ENCODE data around the gene UNC5C.

The UNC5C gene

DNA sequence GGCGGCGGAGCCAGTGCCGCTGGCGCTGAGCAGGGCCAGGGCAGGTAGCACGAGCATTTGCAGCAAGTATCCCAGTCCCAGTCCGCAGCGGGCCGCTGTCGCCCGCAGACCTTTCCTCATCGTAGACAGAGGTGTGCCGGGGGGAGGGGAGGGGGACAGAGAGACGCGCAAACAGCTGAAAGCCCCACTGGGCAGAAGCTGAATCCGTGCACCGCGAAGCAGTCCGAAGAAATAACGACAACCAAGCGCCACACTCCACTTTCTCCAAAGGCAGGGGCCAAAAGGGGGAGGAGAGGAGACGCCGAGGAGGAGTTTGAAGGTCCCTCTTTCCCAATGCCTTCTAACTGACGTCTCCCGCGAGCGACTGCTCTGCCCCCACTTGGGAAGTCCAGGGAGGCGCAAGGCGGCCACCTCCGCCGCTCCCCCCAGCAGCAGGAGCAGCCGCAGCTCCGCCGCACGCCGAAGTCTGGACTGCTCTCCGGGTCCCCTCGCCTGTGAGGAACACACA, at the start of gene UNC5C:
Gene UNC5C (minus strand): TSS at position 236 of the 508 bp plus-strand sequence.
- peaks cover 11% of the 10 kb centered on the region for H3K27me3 Mint-ChIP-seq

GRCh38 chr4:95596676-95597075, 47.9 kb upstream of the UNC5C start:
- peaks cover 12% of the 10 kb centered on the region for H3K9me3 Mint-ChIP-seq

More for the DNA sequence above, at the start of gene UNC5C:
- Mint-ChIP-seq H3K27ac (ENCODE audit: low read depth) (no peak within 1 kb of the TSS), H3K4me1 (no peaks in the 10 kb centered on the region), H3K4me3 (peak within 1 kb of the TSS; percentile 45), H3K9me3 (no peaks in the 10 kb centered on the region), H3K36me3 (ENCODE audit: insufficient read depth) (no peaks in the 10 kb centered on the region)
- ATAC-seq (replicated peaks; ENCODE audit: extremely low read depth, poor library complexity, severe bottlenecking): no peak
- no peak for DNase-seq (ENCODE audit: low spot score in 2 of 2)

DNA sequence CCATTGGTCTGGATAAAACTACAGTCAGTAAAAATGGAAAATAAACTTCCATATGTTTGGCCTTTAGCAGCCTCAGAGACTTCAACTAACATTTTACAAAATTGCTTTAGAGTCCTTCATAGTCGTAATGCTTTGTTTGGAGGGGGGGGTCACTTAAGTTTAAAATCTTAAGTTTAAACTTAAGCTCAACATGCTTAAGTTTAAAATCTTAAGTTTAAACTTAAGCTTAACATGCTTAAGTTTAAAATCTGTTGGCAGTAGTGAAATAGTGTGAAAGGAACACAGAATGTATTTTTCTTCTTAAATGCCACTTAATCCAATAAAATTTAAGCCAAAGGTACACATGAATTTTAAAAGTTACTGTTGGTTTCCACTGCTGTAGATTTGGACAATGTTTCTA, 45.9 kb upstream of the UNC5C start:
- no peaks in the 10 kb centered on the region for H3K4me1 Mint-ChIP-seq
- no peak overlapping the region for H3K4me3 Mint-ChIP-seq
- DNase-seq (ENCODE audit: low spot score in 2 of 2) (no peak), ATAC-seq (replicated peaks; ENCODE audit: extremely low read depth, poor library complexity, severe bottlenecking) (no peak)
- H3K27ac Mint-ChIP-seq (ENCODE audit: low read depth): no peak overlapping the region
- no peaks in the 10 kb centered on the region for H3K27me3 Mint-ChIP-seq
- peaks cover 6% of the 10 kb centered on the region for H3K9me3 Mint-ChIP-seq
- H3K36me3 Mint-ChIP-seq (ENCODE audit: insufficient read depth): no peaks in the 10 kb centered on the region

More at GRCh38 chr4:95596676-95597075, 47.9 kb upstream of the UNC5C start:
- Mint-ChIP-seq H3K27ac (ENCODE audit: low read depth) (no peak overlapping the region), H3K4me1 (no peaks in the 10 kb centered on the region), H3K27me3 (no peaks in the 10 kb centered on the region), H3K4me3 (no peak overlapping the region), H3K36me3 (ENCODE audit: insufficient read depth) (no peaks in the 10 kb centered on the region)
- ATAC-seq (replicated peaks; ENCODE audit: extremely low read depth, poor library complexity, severe bottlenecking) (no peak), DNase-seq (ENCODE audit: low spot score in 2 of 2) (no peak)

DNA sequence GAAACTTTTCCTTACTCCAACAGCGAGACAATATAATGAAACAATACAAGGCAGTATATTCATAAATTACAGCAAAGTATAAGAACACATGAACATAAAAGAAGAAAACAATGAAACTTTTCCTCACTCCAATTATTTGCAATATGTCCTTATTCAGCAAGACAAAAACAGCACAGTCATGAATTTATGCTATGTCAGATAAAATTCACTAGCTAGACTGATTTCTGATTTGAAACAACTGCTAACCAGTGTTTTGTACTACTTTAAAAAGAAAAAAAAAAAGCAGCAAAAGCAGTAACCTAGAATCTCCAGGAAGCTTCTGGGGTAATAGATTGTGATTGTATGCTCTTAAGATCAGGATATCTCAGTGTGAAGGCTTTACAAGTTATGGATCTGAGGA, 45.2 kb upstream of the UNC5C start:
- Mint-ChIP-seq H3K4me1 (no peaks in the 10 kb centered on the region), H3K9me3 (peaks cover 6% of the 10 kb centered on the region), H3K27ac (ENCODE audit: low read depth) (no peak overlapping the region), H3K36me3 (ENCODE audit: insufficient read depth) (no peaks in the 10 kb centered on the region), H3K4me3 (no peak overlapping the region), H3K27me3 (no peaks in the 10 kb centered on the region)
- no peak for ATAC-seq (replicated peaks; ENCODE audit: extremely low read depth, poor library complexity, severe bottlenecking)
- no peak for DNase-seq (ENCODE audit: low spot score in 2 of 2)

GRCh38 chr4:95591278-95591677, 42.5 kb upstream of the UNC5C start:
- DNase-seq (ENCODE audit: low spot score in 2 of 2) (no peak), ATAC-seq (replicated peaks; ENCODE audit: extremely low read depth, poor library complexity, severe bottlenecking) (no peak)
- Mint-ChIP-seq H3K36me3 (ENCODE audit: insufficient read depth) (no peaks in the 10 kb centered on the region), H3K27me3 (no peaks in the 10 kb centered on the region), H3K9me3 (peaks cover 6% of the 10 kb centered on the region), H3K4me3 (no peak overlapping the region), H3K27ac (ENCODE audit: low read depth) (no peak overlapping the region), H3K4me1 (no peaks in the 10 kb centered on the region)

- ATAC-seq (replicated peaks; ENCODE audit: extremely low read depth, poor library complexity, severe bottlenecking) (no peak), DNase-seq (ENCODE audit: low spot score in 2 of 2) (no peak)
- Mint-ChIP-seq H3K9me3 (peaks cover 6% of the 10 kb centered on the region), H3K4me1 (no peaks in the 10 kb centered on the region), H3K27me3 (no peaks in the 10 kb centered on the region), H3K4me3 (no peak overlapping the region), H3K36me3 (ENCODE audit: insufficient read depth) (no peaks in the 10 kb centered on the region), H3K27ac (ENCODE audit: low read depth) (no peak overlapping the region)
Observed at GRCh38 chr4:95590615-95591014, 41.8 kb upstream of the UNC5C start.

DNA sequence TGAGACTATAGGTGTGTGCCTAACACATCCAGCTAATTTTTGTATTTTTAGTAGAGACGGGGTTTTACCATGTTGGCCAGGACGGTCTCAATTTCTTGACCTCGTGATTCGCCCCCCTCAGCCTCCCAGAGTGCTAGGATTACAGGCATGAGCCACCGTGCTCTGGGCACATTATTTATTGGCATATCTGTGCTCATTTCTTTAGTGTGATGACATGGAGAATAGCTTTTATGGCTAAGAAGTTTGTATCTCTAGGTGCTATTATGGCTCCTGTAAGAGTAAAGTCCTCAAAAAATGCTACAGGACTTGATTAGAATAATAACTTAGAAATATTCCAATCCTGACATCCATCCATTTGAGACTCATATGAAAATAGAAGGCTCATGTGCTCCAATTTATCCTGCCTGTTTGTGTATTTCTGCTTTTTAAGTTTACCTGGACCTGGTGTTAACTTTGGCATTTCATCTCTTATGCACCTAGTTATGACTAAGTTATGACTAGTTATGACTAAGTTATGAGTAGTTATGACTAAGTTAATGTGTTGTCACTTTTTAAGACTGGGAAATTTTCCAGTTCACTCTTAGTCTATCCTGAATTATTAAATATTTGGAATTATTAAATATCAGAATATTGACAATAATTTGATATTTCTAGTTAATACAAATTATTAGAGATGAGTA, 36.4 kb upstream of the UNC5C start:
- H3K4me1 Mint-ChIP-seq: no peaks in the 10 kb centered on the region
- H3K9me3 Mint-ChIP-seq: peaks cover 6% of the 10 kb centered on the region
- H3K4me3 Mint-ChIP-seq: no peak overlapping the region
- H3K27me3 Mint-ChIP-seq: no peaks in the 10 kb centered on the region
- no peaks in the 10 kb centered on the region for H3K36me3 Mint-ChIP-seq (ENCODE audit: insufficient read depth)
- H3K27ac Mint-ChIP-seq (ENCODE audit: low read depth): no peak overlapping the region
- ATAC-seq (replicated peaks; ENCODE audit: extremely low read depth, poor library complexity, severe bottlenecking) (no peak), DNase-seq (ENCODE audit: low spot score in 2 of 2) (no peak)

DNA sequence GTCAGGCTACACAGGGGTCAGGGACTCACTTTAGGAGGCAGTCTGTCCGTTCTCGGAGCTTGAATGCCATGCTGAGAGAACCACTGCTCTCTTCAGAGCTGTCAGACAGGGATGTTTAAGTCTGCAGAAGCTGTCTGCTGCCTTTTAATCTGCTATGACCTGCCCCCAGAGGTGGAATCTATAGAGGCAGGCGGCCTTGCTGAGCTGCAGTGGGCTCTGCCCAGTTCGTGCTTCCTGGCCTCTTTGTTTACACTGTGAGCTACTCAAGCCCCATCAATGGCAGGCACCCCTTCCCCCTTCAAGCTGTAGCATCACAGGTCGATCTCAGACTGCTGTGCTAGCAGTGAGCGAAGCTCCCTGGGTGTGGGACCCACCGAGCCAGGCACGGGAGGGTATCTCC, 31.5 kb upstream of the UNC5C start:
- Mint-ChIP-seq H3K9me3 (peaks cover 22% of the 10 kb centered on the region), H3K27me3 (no peaks in the 10 kb centered on the region), H3K36me3 (ENCODE audit: insufficient read depth) (no peaks in the 10 kb centered on the region), H3K4me3 (no peak overlapping the region), H3K4me1 (no peaks in the 10 kb centered on the region), H3K27ac (ENCODE audit: low read depth) (no peak overlapping the region)
- ATAC-seq (replicated peaks; ENCODE audit: extremely low read depth, poor library complexity, severe bottlenecking) (no peak), DNase-seq (ENCODE audit: low spot score in 2 of 2) (no peak)

DNA sequence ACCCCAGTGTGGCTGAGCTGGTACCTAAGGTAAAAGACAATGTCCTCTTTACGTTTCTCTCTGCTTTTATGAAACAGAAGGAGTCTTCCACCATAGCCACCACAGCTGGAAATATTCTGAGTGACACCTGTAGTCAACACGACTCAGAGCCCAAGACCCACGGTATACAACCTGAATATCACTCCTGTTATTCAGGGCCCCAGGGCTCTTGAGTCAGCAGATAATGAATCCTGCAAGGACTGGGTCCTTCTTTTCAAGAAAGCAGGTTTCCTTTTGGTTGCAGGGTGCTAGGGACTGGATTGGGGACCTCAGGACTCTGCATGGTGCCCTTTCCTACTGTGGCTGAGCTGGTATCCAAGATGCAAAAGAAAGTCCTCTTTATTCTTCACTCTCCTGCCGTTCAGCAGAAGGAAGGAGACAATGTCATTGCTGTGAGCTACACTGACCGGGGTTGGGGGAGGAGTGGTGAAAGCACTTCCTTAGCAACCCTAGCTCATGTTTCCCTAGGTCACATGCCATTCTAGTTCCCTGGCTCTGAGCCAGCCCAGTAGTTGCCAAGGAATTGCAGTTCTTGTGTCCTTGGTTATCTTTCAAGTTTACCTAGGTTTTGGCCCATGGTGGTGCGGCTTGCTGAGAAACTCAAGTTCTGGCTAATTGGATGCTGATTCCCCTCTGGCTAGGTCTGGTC, 23.7 kb upstream of the UNC5C start:
- Mint-ChIP-seq H3K27me3 (no peaks in the 10 kb centered on the region), H3K4me1 (no peaks in the 10 kb centered on the region), H3K27ac (ENCODE audit: low read depth) (no peak overlapping the region), H3K9me3 (peaks cover 21% of the 10 kb centered on the region), H3K4me3 (no peak overlapping the region), H3K36me3 (ENCODE audit: insufficient read depth) (peaks cover 2% of the 10 kb centered on the region)
- ATAC-seq (replicated peaks; ENCODE audit: extremely low read depth, poor library complexity, severe bottlenecking) (no peak), DNase-seq (ENCODE audit: low spot score in 2 of 2) (no peak)

- Mint-ChIP-seq H3K4me3 (no peak overlapping the region), H3K9me3 (peaks cover 18% of the 10 kb centered on the region)
Observed at GRCh38 chr4:95571577-95571976, 22.8 kb upstream of the UNC5C start.

DNA sequence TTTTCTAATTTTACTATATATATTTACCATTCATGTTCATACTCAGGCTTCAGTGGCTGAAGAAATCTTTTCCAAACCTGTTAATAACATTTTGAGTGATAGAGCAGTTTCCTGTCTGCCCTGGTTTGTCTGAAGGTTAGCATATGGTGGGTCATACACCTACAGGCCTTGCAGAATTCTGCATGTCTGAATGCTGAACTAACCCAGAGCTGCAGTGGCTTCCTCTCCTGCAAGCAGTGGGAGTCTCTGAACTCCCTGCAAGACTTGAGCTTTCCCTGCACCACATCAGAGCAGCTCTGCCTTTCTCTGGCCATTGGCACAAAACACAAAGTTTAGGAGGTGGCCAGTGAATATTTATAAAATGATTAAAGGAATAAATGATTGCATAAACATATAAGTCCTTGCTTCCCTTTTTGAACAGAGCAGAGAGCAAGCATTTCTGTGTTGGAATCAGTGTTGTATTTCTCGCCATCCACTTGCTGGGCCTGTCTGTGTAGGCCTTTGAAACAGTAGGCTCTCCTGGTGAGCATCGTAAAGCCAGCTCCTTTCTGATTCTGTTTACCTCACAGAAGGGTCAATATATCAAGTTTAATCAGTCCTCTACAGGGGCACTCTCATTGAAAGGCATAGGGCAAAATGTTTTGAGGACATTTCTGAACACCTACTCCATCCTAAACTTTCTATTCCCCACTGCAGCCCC, 15.0 kb upstream of the UNC5C start:
- Mint-ChIP-seq H3K4me1 (no peaks in the 10 kb centered on the region), H3K27ac (ENCODE audit: low read depth) (no peak overlapping the region), H3K9me3 (peaks cover 15% of the 10 kb centered on the region), H3K36me3 (ENCODE audit: insufficient read depth) (peaks cover 2% of the 10 kb centered on the region), H3K27me3 (no peaks in the 10 kb centered on the region), H3K4me3 (no peak overlapping the region)
- ATAC-seq (replicated peaks; ENCODE audit: extremely low read depth, poor library complexity, severe bottlenecking): no peak
- DNase-seq (ENCODE audit: low spot score in 2 of 2): no peak

More at GRCh38 chr4:95571577-95571976, 22.8 kb upstream of the UNC5C start:
- no peaks in the 10 kb centered on the region for H3K4me1 Mint-ChIP-seq
- H3K36me3 Mint-ChIP-seq (ENCODE audit: insufficient read depth): peaks cover 2% of the 10 kb centered on the region
- ATAC-seq (replicated peaks; ENCODE audit: extremely low read depth, poor library complexity, severe bottlenecking) (no peak), DNase-seq (ENCODE audit: low spot score in 2 of 2) (no peak)
- H3K27ac Mint-ChIP-seq (ENCODE audit: low read depth): no peak overlapping the region
- no peaks in the 10 kb centered on the region for H3K27me3 Mint-ChIP-seq

DNA sequence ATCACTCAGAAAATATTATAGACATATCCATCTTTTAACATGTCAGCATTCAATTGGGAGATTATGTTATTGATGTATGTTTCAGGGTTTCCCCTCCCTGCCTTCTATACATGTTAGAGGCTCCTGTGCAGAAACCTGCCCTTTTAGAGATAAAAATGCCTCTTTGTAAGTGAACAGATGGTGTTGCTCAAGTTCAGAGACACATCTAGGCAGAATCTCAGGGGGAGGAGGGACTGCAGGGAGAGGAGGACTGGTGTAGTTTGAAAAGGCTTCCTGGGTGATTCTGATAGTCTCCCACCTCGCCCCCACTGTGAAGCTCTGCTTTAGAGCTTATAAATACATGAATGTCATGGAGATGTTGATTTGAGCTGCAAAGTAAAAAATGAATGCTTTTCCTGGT, 12.0 kb upstream of the UNC5C start:
- DNase-seq (ENCODE audit: low spot score in 2 of 2) (no peak), ATAC-seq (replicated peaks; ENCODE audit: extremely low read depth, poor library complexity, severe bottlenecking) (no peak)
- H3K36me3 Mint-ChIP-seq (ENCODE audit: insufficient read depth): no peaks in the 10 kb centered on the region
- H3K4me3 Mint-ChIP-seq: no peak overlapping the region
- peaks cover 15% of the 10 kb centered on the region for H3K9me3 Mint-ChIP-seq
- H3K27ac Mint-ChIP-seq (ENCODE audit: low read depth): no peak overlapping the region
- H3K27me3 Mint-ChIP-seq: no peaks in the 10 kb centered on the region
- H3K4me1 Mint-ChIP-seq: no peaks in the 10 kb centered on the region
